Pons (tissue), 1 donor: ENCODE measurements around the gene TRIO.
A peak's percentile ranks its signal among the peaks of the same experiment; 100 is the strongest.

ENCODE experiments used
- DNase-seq: peaks from one replicate; pipeline ENCODE4 v3.0.0-alpha.2; 2016; ENCODE audit warnings: low spot score

TRIO gene

DNA sequence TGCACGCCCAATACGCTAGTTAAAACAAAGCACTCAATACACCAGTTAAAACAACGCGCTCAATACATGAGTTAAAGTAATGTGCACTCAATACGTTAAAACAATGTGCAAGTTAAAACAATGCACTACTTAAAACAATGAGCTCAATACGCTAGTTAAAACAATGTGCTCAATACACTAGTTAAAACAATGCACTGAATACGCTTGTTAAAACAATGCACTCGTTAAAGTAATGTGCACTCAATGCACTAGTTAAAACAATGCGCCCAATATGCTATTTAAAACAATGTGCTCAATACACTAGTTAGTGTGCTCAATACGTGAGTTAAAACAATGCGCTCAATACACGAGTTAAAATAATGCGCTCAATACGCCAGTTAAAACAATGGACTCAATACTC lies 185.0 kb downstream of the TRIO start:
- DNase-seq: peak; percentile 83

DNA sequence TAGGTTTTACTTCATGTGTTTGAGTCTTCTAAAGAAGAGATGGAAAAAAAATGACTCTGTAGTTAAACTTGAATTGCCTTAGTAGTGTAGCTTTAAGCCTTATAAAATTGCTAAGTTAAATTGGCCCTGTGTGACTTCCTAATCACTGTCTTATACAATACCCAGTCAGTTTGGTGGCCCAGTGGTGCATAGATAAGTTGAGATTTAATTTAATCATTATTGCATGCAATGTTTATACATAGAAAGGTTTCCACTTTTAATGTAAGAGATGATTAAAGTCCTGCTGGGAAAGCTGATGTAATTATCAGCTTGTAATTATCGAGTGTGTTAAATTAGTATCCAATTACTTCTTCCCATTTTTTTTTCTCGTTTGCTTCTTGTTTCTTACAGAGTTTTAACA lies 187.1 kb downstream of the TRIO start:
- DNase-seq: no peak

DNA sequence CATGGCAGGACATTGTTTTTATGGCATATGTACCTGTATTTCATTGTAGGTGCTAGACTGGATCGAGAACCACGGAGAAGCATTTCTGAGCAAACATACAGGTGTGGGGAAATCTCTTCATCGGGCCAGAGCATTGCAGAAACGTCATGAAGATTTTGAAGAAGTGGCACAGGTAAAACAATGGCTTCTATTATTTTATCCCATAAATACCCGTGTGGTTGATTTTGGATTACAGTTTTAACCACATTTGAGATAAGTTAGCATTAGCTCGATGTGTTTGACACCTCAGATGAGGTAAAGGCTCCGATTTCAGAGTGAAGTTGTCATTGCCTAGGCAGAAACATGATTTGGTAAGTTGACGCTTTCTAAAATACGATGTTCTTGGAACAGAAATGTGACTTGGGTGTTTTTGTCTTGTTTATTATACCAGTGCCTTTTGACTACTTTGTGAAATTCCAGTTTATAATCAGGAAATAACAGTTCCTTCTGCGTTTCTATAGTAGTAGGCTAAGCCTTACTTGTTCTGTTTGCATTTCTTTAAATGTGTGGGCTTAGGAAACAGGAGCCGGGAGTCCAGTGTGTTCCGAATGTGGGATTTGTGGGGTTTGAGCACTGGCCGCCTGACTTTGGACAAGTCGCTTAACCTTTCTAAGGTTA lies 187.7 kb downstream of the TRIO start:
- DNase-seq: no peak

DNA sequence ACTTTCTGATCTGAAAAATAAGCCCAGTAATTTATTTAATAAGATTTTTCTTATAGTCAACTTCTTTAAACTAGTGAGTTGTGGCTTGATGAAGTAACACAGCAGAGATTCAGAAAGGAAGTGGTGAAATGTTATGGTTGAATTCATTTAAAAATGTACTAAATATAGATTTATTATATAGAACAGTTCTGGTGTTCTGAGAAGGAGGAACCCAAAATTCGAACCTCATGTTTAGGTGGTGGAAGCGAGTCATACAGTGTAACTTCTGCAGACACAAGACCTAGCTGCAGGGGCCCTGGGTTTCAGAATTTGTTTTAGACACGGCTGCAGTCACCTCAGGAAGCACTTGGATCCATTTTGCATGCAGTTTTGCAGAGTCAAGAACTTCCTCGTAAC lies 188.2 kb downstream of the TRIO start:
- no peak for DNase-seq

DNA sequence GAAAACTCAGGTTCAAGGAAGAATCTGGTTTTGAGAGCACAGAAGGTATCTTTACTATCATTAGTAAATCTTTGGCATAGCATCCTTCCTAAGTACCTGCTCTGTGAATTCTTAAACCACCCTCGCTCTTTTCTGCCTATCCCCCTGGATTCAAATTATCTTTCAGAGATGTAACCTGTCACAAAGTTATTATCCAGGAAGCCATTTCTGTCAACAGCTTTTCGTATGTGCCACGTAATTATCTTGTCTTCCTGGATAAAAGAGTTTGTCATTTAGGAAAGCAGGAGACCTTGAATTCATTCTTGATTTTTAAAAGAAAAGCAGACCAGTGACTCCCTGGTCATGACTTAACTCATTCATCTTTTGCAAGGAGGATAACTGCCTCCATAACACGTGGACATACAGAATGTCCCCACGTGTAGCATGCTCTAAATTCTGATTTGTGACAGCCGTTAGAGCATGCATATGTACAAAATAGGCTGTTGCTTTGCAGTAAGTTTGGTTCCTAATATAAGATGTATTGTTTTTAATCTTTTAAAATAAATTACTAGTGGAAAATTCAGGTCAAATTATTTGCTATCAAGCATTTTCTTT lies 189.0 kb downstream of the TRIO start:
- no peak for DNase-seq

DNA sequence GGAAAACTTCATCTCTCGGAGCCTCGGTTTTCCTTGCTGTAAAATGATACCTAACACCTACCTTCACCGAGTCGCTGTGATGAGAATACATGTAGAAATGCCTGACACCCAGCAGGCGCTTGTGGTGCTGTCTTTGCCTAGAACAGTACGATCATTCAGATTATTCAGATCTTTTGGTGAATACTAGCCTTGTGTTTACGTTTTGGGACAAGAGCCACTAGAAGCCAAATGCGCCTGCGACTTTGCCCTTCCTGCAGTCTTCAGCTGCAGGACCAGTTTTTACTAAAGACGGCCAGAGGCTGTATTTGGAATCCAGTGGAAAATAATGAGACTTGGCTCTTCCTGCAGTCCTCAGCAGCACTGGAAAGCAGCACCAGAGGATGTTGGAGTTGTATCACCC lies 189.6 kb downstream of the TRIO start:
- peak; percentile 86 for DNase-seq

DNA sequence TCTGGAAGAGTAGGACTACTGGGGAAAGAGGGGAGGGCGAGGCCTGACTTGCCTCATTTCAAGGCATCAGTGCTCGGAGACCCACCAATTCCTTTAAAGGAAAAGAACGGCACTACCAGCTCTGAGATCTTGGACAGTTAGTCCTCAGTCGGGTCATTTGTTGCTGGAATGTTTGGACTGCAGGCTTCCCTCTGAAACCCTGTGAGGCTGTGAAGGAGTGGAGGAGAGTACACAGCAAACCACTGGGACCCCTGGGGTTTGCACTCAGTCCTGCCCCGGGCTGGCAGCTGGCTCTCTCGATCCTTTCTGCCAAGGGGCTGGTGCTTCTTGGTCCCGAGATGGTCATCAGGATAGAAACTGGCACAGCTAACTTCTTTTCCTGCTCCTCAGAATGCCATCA lies 194.5 kb downstream of the TRIO start:
- no peak for DNase-seq

DNA sequence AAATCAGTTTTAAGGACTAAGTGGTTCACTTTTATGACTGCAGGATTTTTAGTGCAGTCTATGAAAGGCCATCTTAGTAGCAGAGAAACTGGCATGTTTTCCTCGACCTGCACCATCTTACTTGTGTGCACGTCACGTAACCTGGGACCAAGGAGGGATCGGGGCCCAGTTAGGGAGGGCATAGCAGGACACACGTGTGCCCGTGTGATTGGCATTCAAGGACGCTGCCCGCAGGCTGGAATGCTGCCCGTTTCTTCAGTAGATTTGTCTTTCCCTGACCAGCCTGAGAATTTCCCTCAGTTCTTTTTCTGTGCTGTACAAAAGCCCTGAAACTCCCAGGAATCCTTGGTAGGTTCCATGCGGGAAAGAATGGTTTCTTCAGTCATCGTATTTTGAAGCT lies 196.3 kb downstream of the TRIO start:
- DNase-seq: no peak

DNA sequence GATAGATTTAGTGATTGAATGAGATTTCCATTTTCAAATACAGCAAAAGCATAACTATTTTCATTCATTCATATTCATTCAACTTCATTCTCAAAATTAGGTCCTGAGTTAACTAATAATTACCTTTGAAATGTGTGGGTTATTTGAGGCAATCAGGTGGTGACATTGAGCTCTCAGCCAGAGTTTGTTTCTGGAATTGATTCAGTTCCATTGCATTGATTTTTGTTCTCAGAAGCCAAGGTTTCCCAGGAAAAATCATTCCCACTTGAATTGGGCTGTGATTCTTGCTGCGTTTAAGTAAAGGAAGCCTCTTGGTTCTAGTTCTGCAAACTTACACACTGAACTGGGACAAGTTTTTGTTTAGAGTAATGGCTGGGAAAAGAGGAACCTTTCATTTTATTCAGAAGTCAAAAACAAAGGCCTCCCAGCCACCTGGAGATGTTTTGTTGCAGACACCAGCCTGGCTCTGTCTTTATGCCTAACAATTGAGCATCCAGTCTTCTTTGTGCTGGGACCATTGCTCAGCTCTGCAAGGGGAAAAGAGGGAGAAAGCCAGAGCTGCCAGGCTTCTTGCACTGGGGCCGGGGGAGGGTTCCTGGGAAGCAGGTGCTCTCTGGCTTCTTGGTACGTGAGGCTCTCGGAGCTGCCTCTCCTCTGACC lies 198.6 kb downstream of the TRIO start:
- DNase-seq: peak; percentile 45

DNA sequence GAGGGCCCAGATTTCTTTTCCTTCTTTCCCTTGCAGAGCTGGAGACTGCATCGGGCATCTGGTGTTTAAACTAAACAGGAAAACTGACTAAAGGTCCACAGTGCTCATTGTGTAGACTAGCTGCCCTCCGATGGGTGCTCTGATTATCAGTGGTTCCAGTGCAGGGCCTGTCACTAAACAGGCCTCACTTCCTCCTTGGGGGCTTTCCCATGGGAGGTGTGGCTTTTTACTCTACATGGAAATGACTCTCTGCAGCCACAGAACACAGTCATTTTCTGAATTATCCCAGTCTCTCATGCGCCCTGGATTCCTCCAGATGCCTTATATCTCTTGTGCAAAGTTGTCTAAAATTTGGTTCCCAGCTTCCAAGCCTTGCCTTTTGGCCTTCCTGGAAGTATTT lies 199.2 kb downstream of the TRIO start:
- no peak for DNase-seq

DNA sequence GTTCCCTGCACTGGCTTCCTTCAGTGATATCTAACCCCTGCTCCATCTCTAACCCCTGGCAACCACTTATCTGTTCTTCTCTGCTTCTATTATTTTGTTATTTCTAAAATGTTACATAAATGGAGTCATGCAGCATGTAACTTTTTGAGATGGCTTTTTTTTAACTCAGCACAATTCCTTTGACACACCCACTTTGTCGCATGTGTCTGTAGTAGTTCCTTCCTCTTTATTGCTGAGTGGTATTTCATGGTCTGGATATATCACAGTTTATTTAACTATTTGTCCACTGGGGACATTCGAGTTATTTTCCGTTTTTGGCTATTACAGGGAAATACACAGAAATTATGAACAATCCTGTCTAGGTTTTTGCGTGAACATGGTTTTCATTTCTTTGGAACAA lies 200.2 kb downstream of the TRIO start:
- DNase-seq: no peak

DNA sequence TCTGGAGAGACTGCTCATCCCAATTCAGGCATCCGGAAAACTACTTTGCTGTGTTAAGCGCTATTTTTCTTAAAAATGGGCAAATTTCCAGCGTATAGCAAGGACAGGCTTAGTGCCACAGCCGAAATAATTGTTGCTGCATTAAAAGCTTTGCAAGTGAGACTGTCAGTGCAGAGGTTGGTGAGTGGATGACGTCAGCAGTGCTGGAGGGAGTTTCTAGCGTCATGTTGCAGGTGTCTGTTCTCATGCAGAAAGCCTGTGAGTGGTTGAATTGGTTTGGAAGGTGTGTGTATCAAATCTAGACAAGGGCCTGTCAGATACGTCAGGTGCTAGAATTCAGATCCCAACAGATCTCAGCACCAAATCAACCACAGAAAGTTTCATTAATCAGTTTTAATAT lies 204.4 kb downstream of the TRIO start:
- no peak for DNase-seq

DNA sequence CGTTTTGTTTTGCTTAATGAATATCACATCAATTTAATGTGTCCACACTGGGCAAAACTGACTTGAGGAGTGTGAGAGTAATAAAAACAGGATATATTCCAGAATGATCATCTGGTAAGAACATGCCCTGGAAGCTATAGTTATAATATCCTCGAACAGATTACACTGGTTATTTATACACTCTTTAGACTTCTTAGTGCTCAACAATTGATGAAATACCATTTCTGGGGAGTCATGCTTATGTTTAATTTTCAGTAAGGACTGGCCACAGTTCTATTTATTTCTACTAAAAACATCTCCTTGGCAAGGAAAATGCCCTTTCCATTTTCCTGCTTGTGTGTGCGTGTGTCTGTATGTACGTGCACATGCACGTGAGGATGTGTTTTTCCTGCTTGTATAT lies 205.0 kb downstream of the TRIO start:
- DNase-seq: no peak

DNA sequence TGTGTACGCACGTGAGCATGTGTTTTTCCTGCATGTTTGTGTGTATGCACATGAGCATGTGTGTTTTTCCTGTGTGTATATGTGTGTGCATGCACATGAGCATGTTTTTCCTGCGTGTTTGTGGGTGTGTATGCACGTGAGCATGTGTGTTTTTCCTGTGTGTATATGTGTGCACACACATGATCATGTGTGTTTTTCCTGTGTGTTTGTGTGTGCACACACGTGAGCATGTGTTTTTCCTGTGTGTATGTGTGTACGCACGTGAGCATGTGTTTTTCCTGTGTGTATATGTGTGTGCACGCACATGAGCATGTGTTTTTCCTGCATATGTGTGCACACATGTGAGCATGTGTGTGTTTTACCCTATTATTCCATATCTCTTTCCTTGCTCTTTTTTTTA lies 205.9 kb downstream of the TRIO start:
- no peak for DNase-seq

DNA sequence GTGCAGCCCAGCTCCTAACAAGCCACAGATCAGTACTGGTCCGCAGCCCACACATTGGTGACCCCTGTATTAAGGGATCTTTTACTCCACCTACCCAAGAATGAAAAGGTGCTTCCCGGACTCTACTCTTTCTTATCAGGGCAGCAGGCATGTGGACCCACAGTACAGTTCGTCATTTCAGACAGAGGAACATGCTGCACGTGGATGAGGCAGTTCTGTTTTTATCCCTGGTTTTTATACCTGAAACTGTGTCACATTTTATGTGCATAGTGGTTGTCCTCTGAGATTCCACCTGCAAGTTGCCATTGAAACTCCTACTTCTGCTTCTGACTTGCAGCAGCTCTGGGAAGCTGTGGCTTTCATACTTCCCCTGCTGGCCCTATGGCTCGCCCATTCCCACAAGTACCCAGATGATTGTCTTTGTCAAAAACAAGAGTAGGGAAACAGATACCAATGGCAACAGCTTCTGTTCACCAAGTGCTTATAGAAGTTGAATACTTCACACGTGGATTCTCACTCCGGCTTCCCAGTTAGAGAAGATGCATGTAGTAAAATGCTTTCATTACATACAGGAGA lies 208.0 kb downstream of the TRIO start:
- peak; percentile 39 for DNase-seq

DNA sequence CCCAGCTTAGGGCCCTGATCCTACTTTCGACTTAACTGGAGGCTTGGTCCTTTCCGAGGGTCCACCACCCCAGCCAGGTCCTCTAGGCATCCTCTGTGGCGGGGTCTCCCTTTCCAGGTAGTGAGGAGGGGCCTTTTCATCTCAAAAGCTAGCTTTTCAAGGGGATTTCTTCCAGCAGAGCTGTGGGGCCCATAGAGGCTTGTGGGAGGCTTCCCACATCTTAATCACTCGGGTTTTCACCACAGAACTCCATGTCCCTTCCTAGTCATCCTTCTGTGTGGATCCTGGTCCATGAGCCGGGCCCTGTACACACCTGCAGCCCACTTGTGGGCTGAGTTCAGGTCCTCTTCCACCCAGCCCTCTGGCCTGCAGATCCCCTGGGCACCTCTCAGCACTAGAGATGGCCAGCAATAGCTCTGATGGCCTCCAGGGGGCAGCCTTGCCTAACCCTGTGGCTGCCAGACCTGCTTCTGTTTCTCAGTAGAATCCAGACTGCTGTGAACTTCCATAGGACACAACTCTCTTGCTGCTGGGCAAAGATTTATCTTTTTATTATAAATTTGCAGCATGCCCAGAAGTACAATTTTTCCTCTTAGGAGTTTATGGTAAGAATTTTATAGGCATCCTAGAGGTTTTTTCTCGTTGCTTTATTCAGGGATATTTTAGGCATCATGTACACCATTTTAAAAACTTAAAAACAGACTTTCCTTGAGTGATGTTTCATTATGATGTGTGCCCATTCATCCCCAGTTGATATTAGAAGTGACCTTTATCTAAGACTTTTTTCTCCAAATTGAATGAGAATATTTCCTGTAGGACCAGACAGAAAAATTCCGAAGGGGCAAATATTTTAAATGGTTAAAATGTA lies 208.9 kb downstream of the TRIO start:
- DNase-seq: peak; percentile 64

DNA sequence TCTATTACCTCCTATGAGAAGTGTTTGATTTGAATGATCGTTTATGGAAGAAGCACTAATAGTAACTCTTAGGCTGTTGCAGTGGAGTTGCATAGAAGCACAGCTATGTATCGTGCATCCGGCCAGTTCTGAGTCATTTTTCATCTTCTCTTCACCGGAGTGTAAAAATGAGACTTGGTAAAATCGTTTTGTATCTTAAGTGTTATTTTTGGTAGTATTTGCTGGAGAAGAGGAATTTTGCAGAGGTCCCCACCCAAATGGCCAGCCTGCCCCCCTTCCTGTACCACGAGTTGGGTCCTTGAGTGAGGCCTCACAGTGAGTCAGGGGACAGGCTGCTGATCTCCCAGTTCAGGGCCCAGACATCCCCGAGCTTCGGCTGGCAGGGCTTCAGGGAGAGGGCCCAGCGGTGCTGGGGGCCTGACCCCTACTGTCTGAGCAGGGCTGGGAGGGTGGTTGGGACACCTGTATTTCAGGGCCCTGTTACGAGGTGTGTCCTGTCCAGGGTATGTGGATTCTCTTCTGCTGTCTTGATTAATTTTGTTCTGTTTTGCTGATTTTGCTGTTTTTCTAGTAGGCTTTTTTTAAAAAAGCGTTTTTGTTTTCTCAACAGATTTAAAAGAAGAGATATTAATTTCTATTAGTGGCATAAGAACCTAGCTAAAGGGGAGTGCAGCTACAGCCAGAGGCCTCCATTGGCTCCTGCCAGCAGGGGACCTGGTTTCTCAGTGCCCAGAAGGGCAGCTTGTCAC lies 210.8 kb downstream of the TRIO start:
- DNase-seq: no peak

DNA sequence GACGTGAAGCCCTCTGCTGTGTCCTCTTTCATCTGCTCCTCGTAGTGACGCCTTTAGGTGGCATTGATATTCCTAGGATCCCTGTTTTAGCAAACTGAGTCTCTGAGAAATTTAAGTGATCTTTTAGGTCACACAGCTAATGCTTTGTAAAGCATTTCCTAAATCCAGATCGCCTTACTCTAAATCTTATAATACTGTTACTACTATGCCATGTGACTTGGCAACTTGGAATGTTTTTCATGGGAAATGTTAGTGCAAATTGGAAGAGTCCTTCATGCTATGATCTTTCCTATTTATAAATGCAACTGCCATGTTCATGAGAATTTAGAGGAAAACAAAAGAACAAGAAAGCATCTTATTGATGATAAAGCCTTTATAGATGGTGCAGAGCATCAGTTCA lies 212.2 kb downstream of the TRIO start:
- DNase-seq: no peak

DNA sequence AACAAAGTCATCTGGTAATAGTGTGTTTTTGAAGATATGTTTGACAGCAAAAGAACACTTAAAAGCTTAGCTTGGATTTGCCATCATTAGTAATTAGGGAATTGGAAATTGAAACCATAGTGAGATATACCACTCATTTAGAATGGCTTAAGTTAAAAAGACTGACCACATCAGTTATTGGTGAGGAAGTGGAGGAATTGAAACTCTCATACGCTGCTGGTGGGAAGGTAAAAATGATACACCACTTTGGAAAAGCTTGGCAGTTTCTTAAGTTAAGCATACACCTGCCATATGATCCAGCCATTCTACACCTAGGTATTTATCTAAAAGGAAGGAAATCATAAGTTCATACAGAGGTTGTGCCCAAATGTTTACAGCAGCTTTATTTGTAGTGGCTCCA lies 213.2 kb downstream of the TRIO start:
- DNase-seq: no peak

DNA sequence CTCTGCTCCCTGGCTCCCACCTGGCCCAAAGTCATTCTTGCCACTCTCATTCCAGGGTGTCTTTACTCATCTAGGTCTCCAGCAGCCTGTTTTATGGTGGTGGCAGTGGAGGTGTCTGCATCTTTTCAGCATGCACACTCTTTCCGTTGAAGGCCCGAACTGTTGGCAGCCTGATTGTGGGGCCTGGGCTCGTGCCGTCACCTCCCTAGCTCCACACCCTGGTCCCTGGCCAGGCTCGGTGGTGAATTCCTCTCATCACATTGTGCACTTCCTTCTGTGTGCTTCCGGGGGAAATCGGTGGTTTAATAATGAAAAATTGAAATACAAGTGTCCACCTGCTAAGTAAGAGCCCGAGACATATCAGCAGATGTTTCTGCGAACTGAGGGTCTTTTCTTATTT lies 214.3 kb downstream of the TRIO start:
- no peak for DNase-seq

DNA sequence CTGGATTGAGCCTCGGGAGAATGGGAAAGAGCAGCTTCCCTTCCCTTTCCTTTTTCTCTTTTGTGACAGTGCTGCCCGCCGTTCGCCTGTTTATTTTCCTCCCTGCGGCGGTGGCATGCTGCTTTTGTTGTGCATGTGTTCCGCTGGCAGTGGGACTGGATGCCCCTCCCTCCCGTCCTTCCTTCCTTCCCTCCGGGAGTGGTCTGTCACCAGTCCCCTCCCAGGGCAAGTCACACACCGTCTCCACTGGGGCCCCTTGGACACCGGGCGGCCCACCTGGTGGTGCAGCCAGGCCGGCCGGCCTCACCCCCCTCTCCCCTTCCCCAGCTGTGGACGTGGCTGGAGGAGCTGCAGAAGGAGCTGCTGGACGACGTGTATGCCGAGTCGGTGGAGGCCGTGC lies 214.7 kb downstream of the TRIO start:
- DNase-seq: no peak

DNA sequence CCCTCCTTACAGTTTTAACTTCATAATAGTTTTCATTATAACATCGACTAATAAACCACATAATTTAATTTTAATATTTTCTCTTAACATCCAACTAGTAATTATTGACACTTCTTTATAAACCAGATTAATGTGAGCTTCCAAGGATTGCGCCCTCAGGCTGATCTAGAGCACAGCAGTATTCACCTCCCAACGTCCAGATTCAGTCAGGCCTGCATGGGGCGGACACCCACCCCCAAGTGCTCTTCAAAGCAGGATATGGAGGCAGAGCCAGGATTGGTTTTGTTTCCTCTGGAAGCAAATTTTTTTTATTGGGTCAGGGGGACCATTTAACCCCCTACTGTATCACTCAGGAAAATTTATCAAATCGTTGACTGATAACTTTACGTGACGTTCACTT lies 215.4 kb downstream of the TRIO start:
- no peak for DNase-seq
